Liver (tissue), 9 donors: ENCODE results near the gene CHID1. TPM values are rescaled to one million over a fixed set of nuclear protein-coding genes. Genes with fewer than 3 reads are reported as not detected.

Source experiments
- DNase-seq: peaks from one replicate; pipeline ENCODE4 v3.0.0-alpha.2; 2017; ENCODE audit warnings: low spot score
- H3K27ac ChIP-seq, 2 donors: one replicate each; pipeline ENCODE4 v1.7.0; 2013; ENCODE audit warnings: inconsistent platforms in 2 of 2, low read length in 2 of 2, control low read depth in 1 of 2, low read depth in 1 of 2, mild to moderate bottlenecking in 1 of 2
- H3K27me3 ChIP-seq, 4 donors: one replicate each; pipeline versions ENCODE4 v1.6.1 to v1.7.0; 2013; ENCODE audit warnings: low read length in 3 of 4, inconsistent platforms in 1 of 4, mild to moderate bottlenecking in 1 of 4, moderate library complexity in 1 of 4; ENCODE audit not compliant: control insufficient read depth in 4 of 4, insufficient read depth in 4 of 4
- H3K36me3 ChIP-seq, 4 donors: one replicate each; pipeline versions ENCODE4 v1.6.1 to v1.7.0; 2013; ENCODE audit warnings: low read length in 3 of 4, mild to moderate bottlenecking in 3 of 4, low read depth in 1 of 4, moderate library complexity in 1 of 4; ENCODE audit not compliant: control insufficient read depth in 4 of 4, insufficient read depth in 3 of 4
- H3K4me1 ChIP-seq, 4 donors: one replicate each; pipeline versions ENCODE4 v1.6.1 to v1.7.0; 2013; ENCODE audit warnings: low read length in 3 of 4, mild to moderate bottlenecking in 3 of 4, moderate library complexity in 1 of 4; ENCODE audit not compliant: control insufficient read depth in 4 of 4, insufficient read depth in 4 of 4
- H3K4me3 ChIP-seq, 3 donors: one replicate each; pipeline versions ENCODE4 v1.6.1 to v1.7.0; 2013; ENCODE audit warnings: low read length in 3 of 3, control low read depth in 1 of 3, low read depth in 1 of 3, mild to moderate bottlenecking in 1 of 3
- H3K9ac ChIP-seq, 2 donors: one replicate each; pipeline ENCODE4 v1.7.0; 2013; ENCODE audit warnings: low read length in 2 of 2, mild to moderate bottlenecking in 2 of 2, moderate library complexity in 2 of 2, control low read depth in 1 of 2, low read depth in 1 of 2
- H3K9me3 ChIP-seq, 4 donors: one replicate each; pipeline versions ENCODE4 v1.6.1 to v1.7.0; 2013; ENCODE audit warnings: low read length in 3 of 4; ENCODE audit not compliant: control insufficient read depth in 4 of 4
- ATF3 ChIP-seq: IDR thresholded peaks from 2 replicates; pipeline ENCODE4 v1.6.1; 2016; ENCODE audit warnings: antibody characterized with exemption
- EGR1 ChIP-seq, 2 donors: IDR thresholded peaks; 2 replicates each; pipeline ENCODE4 v1.6.1; 2016 to 2018; ENCODE audit warnings: antibody characterized with exemption in 2 of 2, low read depth in 2 of 2
- FOXA1 ChIP-seq: IDR thresholded peaks from 2 replicates; pipeline ENCODE4 v1.6.1; 2016; ENCODE audit warnings: antibody characterized with exemption
- FOXA2 ChIP-seq: IDR thresholded peaks from 2 replicates; pipeline ENCODE4 v1.6.1; 2016; ENCODE audit warnings: antibody characterized with exemption
- GABPA ChIP-seq, 2 donors: IDR thresholded peaks in 1 of 2; conservative IDR thresholded peaks in 1 of 2; 2 replicates each; pipeline ENCODE4 v1.6.1; 2016; ENCODE audit warnings: antibody characterized with exemption in 2 of 2, mild to moderate bottlenecking in 1 of 2, moderate library complexity in 1 of 2
- HNF4A ChIP-seq, 2 donors: conservative IDR thresholded peaks; 2 replicates each; pipeline ENCODE4 v1.6.1; 2016; ENCODE audit warnings: antibody characterized with exemption in 2 of 2, mild to moderate bottlenecking in 2 of 2
- HNF4G ChIP-seq: IDR thresholded peaks from 2 replicates; pipeline ENCODE4 v1.6.1; 2016; ENCODE audit warnings: antibody characterized with exemption
- JUND ChIP-seq, 2 donors: IDR thresholded peaks; 2 replicates each; pipeline ENCODE4 v1.6.1; 2016; ENCODE audit warnings: antibody characterized with exemption in 2 of 2
- MAX ChIP-seq: IDR thresholded peaks from 2 replicates; pipeline ENCODE4 v1.6.1; 2016; ENCODE audit warnings: antibody characterized with exemption
- NR2F2 ChIP-seq: IDR thresholded peaks from 2 replicates; pipeline ENCODE4 v1.6.1; 2016; ENCODE audit warnings: antibody characterized with exemption
- RAD21 ChIP-seq, 2 donors: IDR thresholded peaks; 2 replicates each; pipeline ENCODE4 v1.6.1; 2016; ENCODE audit warnings: antibody characterized with exemption in 2 of 2, mild to moderate bottlenecking in 2 of 2
- REST ChIP-seq: IDR thresholded peaks from 2 replicates; pipeline ENCODE4 v1.6.1; 2016; ENCODE audit warnings: antibody characterized with exemption, mild to moderate bottlenecking
- RXRA ChIP-seq, 2 donors: IDR thresholded peaks; 2 replicates each; pipeline ENCODE4 v1.6.1; 2017 to 2018; ENCODE audit warnings: antibody characterized with exemption in 2 of 2, mild to moderate bottlenecking in 1 of 2
- SP1 ChIP-seq: IDR thresholded peaks from 2 replicates; pipeline ENCODE4 v1.6.1; 2018; ENCODE audit warnings: antibody characterized with exemption, mild to moderate bottlenecking
- YY1 ChIP-seq: IDR thresholded peaks from 2 replicates; pipeline ENCODE4 v1.6.1; 2016; ENCODE audit warnings: antibody characterized with exemption, mild to moderate bottlenecking
- ZBTB33 ChIP-seq: IDR thresholded peaks from 2 replicates; pipeline ENCODE4 v1.6.1; 2016; ENCODE audit warnings: antibody characterized with exemption
- WGBS: extraction: QIAGEN DNeasy Blood & Tissue Kit; methylation state at CpG from one replicate; pipeline ENCODE4 v1.1.7; 2013; 5-methylcytosine and 5-hydroxymethylcytosine counted together
- polyA plus RNA-seq, 2 donors: library from polyadenylated mRNA; stranded (reverse) in 1 of 2; unstranded in 1 of 2; fragments of 200-250 nt in 1 of 2; fragments of >200 nt in 1 of 2; fragmentation: Nextera tagmentation in 1 of 2; extraction: Ambion mirVana in 1 of 2; gene quantifications; one replicate each; pipeline versions ENCODE4 v1.2.1 to v1.2.3, GENCODE V29; 2013 to 2015
- total RNA-seq, 2 donors: library from RNA; depleted of rRNA; stranded (reverse); fragments of >200 nt; gene quantifications; one replicate each; pipeline ENCODE4 v1.2.3, GENCODE V29; 2014
- donor health status: healthy.
- donor health status: healthy.
- donor health status: healthy.
- donor health status: healthy.
- donor health status: healthy.

Gene CHID1
- total and polyA plus RNA-seq, 4 donors: 39.5 to 68.8 (median 59.1) TPM

GRCh38 chr11:884578-885070, 26.0 kb downstream of the CHID1 start:
- WGBS: 88% methylated on average over 16 of the region's 16 CpGs
- no peak overlapping the region for H3K9ac ChIP-seq
- DNase-seq: no peak
- no peak overlapping the region for H3K27ac ChIP-seq
- no peak for TF ChIP-seq HNF4A (conservative IDR thresholded peaks at IDR 0.05)
- TF ChIP-seq ZBTB33: no peak
- no peak for TF ChIP-seq JUND (IDR thresholded peaks at IDR 0.05)
- TF ChIP-seq NR2F2: no peak
- TF ChIP-seq FOXA2: no peak
- no peak for TF ChIP-seq GABPA (IDR thresholded peaks at IDR 0.05 in 1 of 2, conservative IDR thresholded peaks at IDR 0.05 in 1 of 2)
- TF ChIP-seq RXRA (IDR thresholded peaks at IDR 0.05): no peak
- no peak for TF ChIP-seq HNF4G
- no peak for TF ChIP-seq FOXA1
- TF ChIP-seq MAX: no peak
- TF ChIP-seq EGR1 (IDR thresholded peaks at IDR 0.05; ENCODE audit: low read depth in 2 of 2): no peak
- no peak for TF ChIP-seq YY1
- TF ChIP-seq SP1: no peak
- no peak for TF ChIP-seq REST
- no peak for TF ChIP-seq ATF3
- H3K9me3 ChIP-seq: no peaks in the 10 kb centered on the region
- H3K4me3 ChIP-seq: no peak overlapping the region
- H3K4me1 ChIP-seq: no peaks in the 10 kb centered on the region
- no peaks in the 10 kb centered on the region for H3K27me3 ChIP-seq
- peaks cover 6 to 44% (median 14%) of the 10 kb centered on the region in 4 donors for H3K36me3 ChIP-seq

GRCh38 chr11:883527-883926, 27.1 kb downstream of the CHID1 start:
- Histone ChIP-seq H3K9me3 (no peaks in the 10 kb centered on the region), H3K4me1 (no peaks in the 10 kb centered on the region), H3K4me3 (no peak overlapping the region), H3K27me3 (no peaks in the 10 kb centered on the region), H3K27ac (no peak overlapping the region), H3K36me3 (peaks cover 8 to 43% (median 14%) of the 10 kb centered on the region in 4 donors), H3K9ac (no peak overlapping the region)
- DNase-seq: no peak
- no peak for TF ChIP-seq REST
- TF ChIP-seq ZBTB33: no peak
- no peak for TF ChIP-seq NR2F2
- no peak for TF ChIP-seq RXRA (IDR thresholded peaks at IDR 0.05)
- no peak for TF ChIP-seq FOXA2
- TF ChIP-seq MAX: no peak
- TF ChIP-seq GABPA (IDR thresholded peaks at IDR 0.05 in 1 of 2, conservative IDR thresholded peaks at IDR 0.05 in 1 of 2): no peak
- no peak for TF ChIP-seq SP1
- no peak for TF ChIP-seq HNF4A (conservative IDR thresholded peaks at IDR 0.05)
- TF ChIP-seq EGR1 (IDR thresholded peaks at IDR 0.05; ENCODE audit: low read depth in 2 of 2): no peak
- TF ChIP-seq ATF3: no peak
- no peak for TF ChIP-seq RAD21 (IDR thresholded peaks at IDR 0.05)
- no peak for TF ChIP-seq HNF4G
- WGBS: 93% methylated on average over 10 of the region's 10 CpGs
